IMR-90 (cell line): ENCODE results near the gene INSM1.

Experiments
- BHLHE40 ChIP-seq: fragments of 150-350 bp; IDR thresholded peaks from 2 replicates; pipeline ENCODE4 v1.6.1; 2016; ENCODE audit warnings: mild to moderate bottlenecking, low read depth, low read length
- CEBPB ChIP-seq: IDR thresholded peaks from 2 replicates; pipeline ENCODE4 v1.6.1; 2012; ENCODE audit warnings: low read depth, low read length, improper control_type of control experiment
- CTCF ChIP-seq: conservative IDR thresholded peaks from 2 replicates; pipeline ENCODE4 v1.5.1; 2012; ENCODE audit warnings: mild to moderate bottlenecking, low read depth, low read length, improper control_type of control experiment
- FOS ChIP-seq: fragments of 150-350 bp; IDR thresholded peaks from 2 replicates; pipeline ENCODE4 v1.6.1; 2016; ENCODE audit warnings: low read depth, low read length
- MAFK ChIP-seq: IDR thresholded peaks from 2 replicates; pipeline ENCODE4 v1.6.1; 2012; ENCODE audit warnings: low read depth, low read length, improper control_type of control experiment
- POLR2A ChIP-seq: IDR thresholded peaks from 2 replicates; pipeline ENCODE4 v1.6.1; 2012; ENCODE audit warnings: mild to moderate bottlenecking, low read depth, low read length
- RAD21 ChIP-seq: IDR thresholded peaks from 2 replicates; pipeline ENCODE4 v1.6.1; 2012; ENCODE audit warnings: low read length, improper control_type of control experiment
- RFX5 ChIP-seq: IDR thresholded peaks from 2 replicates; pipeline ENCODE4 v1.8.0; 2012; ENCODE audit warnings: low read depth, mild to moderate bottlenecking, low read length, moderate library complexity
- SMC3 ChIP-seq: fragments of 150-350 bp; IDR thresholded peaks from 2 replicates; pipeline ENCODE4 v1.6.1; 2016; ENCODE audit warnings: low read depth, mild to moderate bottlenecking, antibody characterized with exemption, low read length, moderate library complexity

DNA sequence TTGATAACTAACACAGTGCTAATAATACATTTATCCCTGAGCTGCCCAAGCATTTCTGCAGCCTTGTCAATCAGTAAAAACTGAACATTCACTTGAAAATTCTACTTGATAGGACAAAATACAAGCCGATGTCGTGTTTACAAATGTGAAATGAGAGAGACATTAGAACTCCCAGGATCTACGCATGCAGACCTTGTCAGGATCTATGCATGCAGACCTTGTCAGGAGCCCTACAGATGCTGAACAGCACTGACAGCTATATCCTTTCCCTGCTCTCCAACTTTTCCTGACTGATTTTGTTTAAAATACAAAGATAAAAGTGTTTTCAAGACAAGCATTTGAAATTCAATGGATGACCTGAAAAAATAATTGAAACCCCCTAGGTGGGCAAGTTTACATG is 28.9 kb downstream of the INSM1 start:
- no peak for TF ChIP-seq MAFK
- no peak for TF ChIP-seq CTCF
- TF ChIP-seq POLR2A, result no peak
- TF ChIP-seq FOS, result no peak
- no peak for TF ChIP-seq SMC3
- TF ChIP-seq RFX5, result no peak
- TF ChIP-seq BHLHE40, result no peak
- no peak for TF ChIP-seq CEBPB
- TF ChIP-seq RAD21, result no peak
